Left ventricle myocardium inferior (tissue), 1 donor: ENCODE data around the gene SULT2B1. TPM values are rescaled to one million over a fixed set of nuclear protein-coding genes. Genes with fewer than 3 reads are reported as not detected.

Experiments used
- DNase-seq: peaks from one replicate; pipeline ENCODE4 v3.0.0-alpha.2; 2020
- H3K27ac ChIP-seq: fragments of 200-600 bp; replicated peaks from 2 replicates; pipeline ENCODE4 v1.8.0; 2021
- H3K27me3 ChIP-seq: fragments of 200-600 bp; 2 replicates; pipeline ENCODE4 v1.8.0; 2021; ENCODE audit warnings: low read depth
- H3K36me3 ChIP-seq: fragments of 200-600 bp; 2 replicates; pipeline ENCODE4 v1.8.0; 2021
- H3K4me1 ChIP-seq: fragments of 200-600 bp; 2 replicates; pipeline ENCODE4 v1.8.0; 2021
- H3K4me3 ChIP-seq: fragments of 200-600 bp; 2 replicates; pipeline ENCODE4 v1.8.0; 2021; ENCODE audit warnings: mild to moderate bottlenecking, moderate library complexity
- H3K9me3 ChIP-seq: fragments of 200-600 bp; replicated peaks from 2 replicates; pipeline ENCODE4 v1.8.0; 2021
- intact Hi-C: fragments of 100-400 bp; cut with micrococcal nuclease; formaldehyde crosslinking; loops from one replicate; pipeline ENCODE4 v1.11.0; 2022
- total RNA-seq: library from RNA; stranded (reverse); fragmentation: NEBNext Ultra II Directional; extraction: Animal tissue kit (Norgen Biotek cat#: 25700); gene quantifications from one replicate; pipeline ENCODE4 v1.2.1, GENCODE V29; 2021
- TF ChIP-seq, protein P1 (sequence below): fragments of 200-600 bp; IDR thresholded peaks from 2 replicates; pipeline ENCODE4 v1.8.0; 2021; ENCODE audit warnings: antibody characterized with exemption, mild to moderate bottlenecking, borderline replicate concordance
- donor health status: DM: no; HTN: yes; CAD: no; lungs with severe emphysema.

The SULT2B1 gene
- total RNA-seq, 1 donor from 2014 or later = 0.33 TPM

DNA sequence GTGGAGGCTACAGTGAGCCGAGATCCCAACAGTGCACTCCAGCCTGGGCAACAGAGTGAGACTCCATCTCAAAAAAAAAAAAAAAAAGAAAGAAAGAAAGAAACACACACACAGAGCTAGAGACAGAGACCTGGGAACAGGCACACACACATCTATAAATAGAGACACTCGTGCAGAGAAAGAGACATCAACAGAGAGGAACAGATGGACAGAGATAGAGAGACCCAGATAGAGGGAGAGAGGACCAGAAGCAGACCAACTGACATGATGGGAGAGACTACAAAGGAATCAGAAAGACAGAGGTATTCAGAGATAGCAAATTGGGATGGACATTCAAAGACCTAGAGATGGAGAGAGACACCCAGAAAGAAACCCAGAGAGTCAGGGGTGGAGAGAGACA is 96.2 kb downstream of the SULT2B1 start:
- intact Hi-C loops = loop anchor here (5.0 to 10.0 kb wide), 2 partner anchors 97 to 139 kb away; partner anchors contain the start of genes IZUMO1 and RASIP1
- Histone ChIP-seq H3K4me3 (no peak overlapping the region), H3K4me1 (peaks cover 24% of the 10 kb centered on the region), H3K36me3 (no peaks in the 10 kb centered on the region), H3K27ac (no peak overlapping the region), H3K9me3 (no peaks in the 10 kb centered on the region), H3K27me3 (no peaks in the 10 kb centered on the region)
- TF ChIP-seq, protein P1, sequence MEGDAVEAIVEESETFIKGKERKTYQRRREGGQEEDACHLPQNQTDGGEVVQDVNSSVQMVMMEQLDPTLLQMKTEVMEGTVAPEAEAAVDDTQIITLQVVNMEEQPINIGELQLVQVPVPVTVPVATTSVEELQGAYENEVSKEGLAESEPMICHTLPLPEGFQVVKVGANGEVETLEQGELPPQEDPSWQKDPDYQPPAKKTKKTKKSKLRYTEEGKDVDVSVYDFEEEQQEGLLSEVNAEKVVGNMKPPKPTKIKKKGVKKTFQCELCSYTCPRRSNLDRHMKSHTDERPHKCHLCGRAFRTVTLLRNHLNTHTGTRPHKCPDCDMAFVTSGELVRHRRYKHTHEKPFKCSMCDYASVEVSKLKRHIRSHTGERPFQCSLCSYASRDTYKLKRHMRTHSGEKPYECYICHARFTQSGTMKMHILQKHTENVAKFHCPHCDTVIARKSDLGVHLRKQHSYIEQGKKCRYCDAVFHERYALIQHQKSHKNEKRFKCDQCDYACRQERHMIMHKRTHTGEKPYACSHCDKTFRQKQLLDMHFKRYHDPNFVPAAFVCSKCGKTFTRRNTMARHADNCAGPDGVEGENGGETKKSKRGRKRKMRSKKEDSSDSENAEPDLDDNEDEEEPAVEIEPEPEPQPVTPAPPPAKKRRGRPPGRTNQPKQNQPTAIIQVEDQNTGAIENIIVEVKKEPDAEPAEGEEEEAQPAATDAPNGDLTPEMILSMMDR = no peak
- DNase-seq = no peak

Other genes starting within 250 kb of the SULT2B1 start
- gene EMP3, start 226.6 kb upstream of the SULT2B1 start, total RNA-seq = 32.1 TPM
- gene TMEM143, start 188.2 kb upstream of the SULT2B1 start, total RNA-seq = 108 TPM
- gene SYNGR4, start 187.8 kb upstream of the SULT2B1 start, total RNA-seq = not detected
- gene KDELR1, start 160.6 kb upstream of the SULT2B1 start, total RNA-seq = 68.4 TPM
- 0.30 TPM for gene GRIN2D, start 158.5 kb upstream of the SULT2B1 start, total RNA-seq
- 17.0 TPM for gene GRWD1, start 106.2 kb upstream of the SULT2B1 start, total RNA-seq
- gene KCNJ14, start 96.6 kb upstream of the SULT2B1 start, total RNA-seq = 0.27 TPM
- gene CYTH2, start 82.8 kb upstream of the SULT2B1 start, total RNA-seq = 32.1 TPM
- 1.1 TPM for gene LMTK3, start 40.3 kb upstream of the SULT2B1 start, total RNA-seq
- not detected for gene SPACA4, start 54.6 kb downstream of the SULT2B1 start, total RNA-seq
- not detected for gene FAM83E, start 62.9 kb downstream of the SULT2B1 start, total RNA-seq
- 530 TPM for gene RPL18, start 67.0 kb downstream of the SULT2B1 start, total RNA-seq
- gene SPHK2, start 67.3 kb downstream of the SULT2B1 start, total RNA-seq = 8.0 TPM
- 7.9 TPM for gene DBP, start 85.2 kb downstream of the SULT2B1 start, total RNA-seq
- 4.5 TPM for gene CA11, start 94.0 kb downstream of the SULT2B1 start, total RNA-seq
- gene NTN5, start 120.8 kb downstream of the SULT2B1 start, total RNA-seq = 0.11 TPM
- not detected for gene FUT2, start 143.8 kb downstream of the SULT2B1 start, total RNA-seq
- gene MAMSTR, start 167.6 kb downstream of the SULT2B1 start, total RNA-seq = 1.8 TPM
- gene RASIP1, start 188.4 kb downstream of the SULT2B1 start, total RNA-seq = 13.9 TPM
- 0.60 TPM for gene IZUMO1, start 194.7 kb downstream of the SULT2B1 start, total RNA-seq
- gene FUT1, start 200.5 kb downstream of the SULT2B1 start, total RNA-seq = 1.8 TPM
- not detected for gene FGF21, start 203.4 kb downstream of the SULT2B1 start, total RNA-seq